HG03159 (cell line): ENCODE data around the gene DIPK1C.

Experiments used
- ATAC-seq: cut with Tn5 transposase; IDR thresholded peaks from one replicate; pipeline ENCODE4 v1.9.1; 2021; ENCODE audit warnings: mild to moderate bottlenecking, moderate library complexity; ENCODE audit not compliant: unreplicated experiment

DIPK1C gene

GRCh38 chr18:74422541-74422940, 34.6 kb downstream of the DIPK1C start:
- no peak for ATAC-seq

GRCh38 chr18:74420926-74421325, 36.2 kb downstream of the DIPK1C start:
- ATAC-seq, result no peak

- ATAC-seq, result no peak
These were observed 36.6 kb downstream of the DIPK1C start for GRCh38 chr18:74420481-74420880.

GRCh38 chr18:74419761-74420160, 37.3 kb downstream of the DIPK1C start:
- no peak for ATAC-seq

GRCh38 chr18:74418023-74418422, 39.1 kb downstream of the DIPK1C start:
- no peak for ATAC-seq

- ATAC-seq, result no peak
These were observed 41.0 kb downstream of the DIPK1C start for GRCh38 chr18:74416124-74416523.

- ATAC-seq, result no peak
These were observed 42.1 kb downstream of the DIPK1C start for GRCh38 chr18:74414953-74415515.

- ATAC-seq, result no peak
These were observed 43.3 kb downstream of the DIPK1C start for GRCh38 chr18:74413836-74414235.

- no peak for ATAC-seq
These were observed 44.8 kb downstream of the DIPK1C start for GRCh38 chr18:74412116-74412880.

GRCh38 chr18:74411475-74411874, 45.6 kb downstream of the DIPK1C start:
- ATAC-seq, result no peak

- no peak for ATAC-seq
These were observed 46.6 kb downstream of the DIPK1C start for GRCh38 chr18:74410441-74410992.

- ATAC-seq, result no peak
These were observed 49.2 kb downstream of the DIPK1C start for GRCh38 chr18:74407888-74408287.

GRCh38 chr18:74402806-74403433, 54.2 kb downstream of the DIPK1C start:
- no peak for ATAC-seq

GRCh38 chr18:74400813-74401212, 56.3 kb downstream of the DIPK1C start:
- ATAC-seq, result no peak

- no peak for ATAC-seq
These were observed 57.8 kb downstream of the DIPK1C start for GRCh38 chr18:74399091-74399887.

- ATAC-seq, result no peak
These were observed 59.5 kb downstream of the DIPK1C start for GRCh38 chr18:74397572-74397971.

GRCh38 chr18:74396171-74397169, 60.6 kb downstream of the DIPK1C start:
- ATAC-seq, result no peak

GRCh38 chr18:74395648-74396154, 61.4 kb downstream of the DIPK1C start:
- ATAC-seq, result no peak

GRCh38 chr18:74395006-74395405, 62.1 kb downstream of the DIPK1C start:
- no peak for ATAC-seq

GRCh38 chr18:74392323-74392722, 64.8 kb downstream of the DIPK1C start:
- no peak for ATAC-seq
